Embryonic facial prominence (tissue), 1 donor: Measurements from ENCODE around the gene TMEM165.

Experiments
- DNase-seq: peaks from one replicate; pipeline ENCODE4 v3.0.0-alpha.2; 2016; ENCODE audit errors: extremely low spot score

The TMEM165 gene

DNA sequence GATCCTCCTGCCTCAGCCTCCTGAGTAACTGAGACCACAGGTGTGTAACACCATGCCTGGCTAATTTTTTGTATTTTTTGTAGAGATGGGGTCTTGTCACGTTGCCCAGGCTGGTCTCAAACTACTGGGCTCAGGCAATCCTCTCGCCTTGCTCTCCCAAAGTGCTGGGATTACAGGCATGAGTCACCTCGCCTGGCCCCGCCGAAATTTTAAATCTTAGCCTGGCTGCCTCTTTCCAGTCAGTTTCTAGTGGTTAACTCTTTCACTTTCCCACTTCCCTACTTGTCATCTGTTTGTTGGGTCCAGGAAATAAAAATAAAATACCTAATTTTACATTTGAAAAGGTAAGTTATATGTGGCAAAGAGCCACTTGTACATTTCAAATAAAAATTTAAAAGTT, 62.4 kb downstream of the TMEM165 start:
- DNase-seq: no peak

DNA sequence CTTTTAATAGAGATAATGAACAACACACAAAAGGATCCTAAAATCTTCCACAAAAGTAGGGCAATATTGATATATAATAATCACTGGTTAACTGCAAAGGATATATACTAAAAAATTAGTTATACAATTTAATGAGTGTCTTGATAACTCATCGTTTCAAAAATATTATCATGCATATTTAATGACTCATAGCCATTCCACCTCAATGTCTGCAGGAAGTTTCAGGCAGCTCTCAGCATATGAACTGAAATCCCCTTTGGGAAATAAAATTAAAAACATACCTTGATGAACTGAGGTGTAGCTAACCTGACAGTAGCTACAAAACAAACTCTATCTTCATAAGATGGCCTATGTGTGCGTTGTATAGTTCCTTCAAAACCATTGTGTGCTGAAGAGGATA, 62.9 kb downstream of the TMEM165 start:
- no peak for DNase-seq

DNA sequence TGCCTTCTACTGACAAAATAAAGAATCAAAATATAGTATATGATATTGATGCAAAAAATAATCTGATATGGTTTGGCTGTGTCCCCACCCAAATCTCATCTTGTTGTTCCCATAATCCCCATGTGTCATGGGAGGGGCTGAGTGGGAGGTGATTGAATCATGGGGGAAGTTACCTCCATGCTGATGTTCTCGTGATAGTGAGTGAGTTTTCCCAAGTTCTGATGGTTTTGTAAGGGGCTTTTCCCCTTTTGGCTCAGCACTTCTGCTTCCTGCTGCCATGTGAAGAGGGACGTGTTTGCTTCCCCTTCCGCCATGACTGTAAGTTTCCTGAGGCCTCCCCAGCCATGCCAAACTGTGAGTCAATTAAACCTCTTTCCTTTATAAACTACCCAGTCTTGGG, 70.2 kb downstream of the TMEM165 start:
- DNase-seq: no peak

DNA sequence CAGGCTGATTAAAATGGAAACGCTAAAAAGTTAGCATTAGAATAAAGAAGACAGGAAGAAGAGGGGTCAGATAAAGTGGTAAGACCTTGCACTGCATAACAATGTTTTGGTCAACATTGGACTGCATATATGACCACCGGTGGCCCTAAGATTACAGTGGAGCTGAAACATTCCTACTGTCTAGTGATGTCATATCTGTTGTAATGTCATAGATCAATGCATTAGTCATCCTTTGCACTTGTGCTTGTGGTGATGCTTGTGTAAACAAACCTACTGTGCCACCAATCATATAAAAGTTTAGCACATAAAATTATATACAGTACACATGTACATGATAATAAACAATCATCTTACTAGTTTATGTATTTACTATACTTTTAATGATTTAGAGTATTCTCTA, 73.0 kb downstream of the TMEM165 start:
- no peak for DNase-seq

DNA sequence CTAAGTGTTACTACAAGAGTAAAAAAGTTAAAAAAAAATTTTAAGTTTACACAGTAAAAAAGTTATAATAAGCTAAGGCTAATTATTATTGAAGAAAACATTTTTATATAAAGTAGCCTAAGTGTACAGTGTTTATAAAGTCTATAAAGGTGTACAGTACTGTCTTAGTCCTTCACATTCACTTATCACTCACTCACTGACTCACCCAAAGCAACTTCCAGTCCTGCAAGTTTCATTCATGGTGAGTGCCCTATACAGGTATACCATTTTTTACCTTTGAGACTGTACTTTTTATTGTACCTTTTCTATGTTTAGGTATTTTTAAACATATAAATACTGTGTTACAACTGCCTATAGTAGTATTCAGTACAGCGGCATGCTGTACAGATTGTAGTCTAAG, 74.2 kb downstream of the TMEM165 start:
- no peak for DNase-seq
